KBM-7 (cell line): ENCODE results near the gene TMEM43.

Source experiments
- DNase-seq: peaks from one replicate; pipeline ENCODE4 v3.0.0-alpha.2; 2015
- in situ Hi-C: fragments of 300-500 bp; cut with MboI; formaldehyde crosslinking; loops from 2 replicates; pipeline ENCODE4 v1.14.3; 2020; ENCODE audit warnings: low sequenced_read_pairs, low pct_unique_long_range_greater_than_20kb, mixed read lengths

The TMEM43 gene

DNA sequence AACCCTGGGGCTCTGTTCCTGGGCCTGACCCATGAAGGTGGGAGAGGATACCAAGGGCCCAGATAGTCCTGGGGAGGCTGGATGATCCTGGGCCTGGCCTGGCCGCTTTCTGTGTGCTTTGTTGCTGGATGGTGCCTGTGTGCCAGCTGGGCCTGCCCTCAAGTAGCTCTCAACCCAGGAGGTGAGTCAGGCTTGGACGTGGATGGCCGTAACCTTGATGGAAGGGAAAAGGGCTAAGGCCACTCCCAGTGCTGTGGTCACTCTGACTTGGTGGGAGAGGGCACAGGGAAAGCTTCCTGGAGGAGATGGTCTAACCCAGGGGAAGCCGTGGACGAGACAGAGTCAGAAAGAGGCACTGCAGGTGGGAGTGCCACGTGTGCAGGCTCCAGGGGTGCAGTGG, 9.4 kb downstream of the TMEM43 start:
- no peak for DNase-seq
- in situ Hi-C loops: no loop called here

- in situ Hi-C loops: no loop called here
- no peak for DNase-seq
Measured at GRCh38 chr3:14135581-14135980, 10.7 kb downstream of the TMEM43 start.

GRCh38 chr3:14137004-14137403, 12.2 kb downstream of the TMEM43 start:
- no peak for DNase-seq
- in situ Hi-C loops: no loop called here

DNA sequence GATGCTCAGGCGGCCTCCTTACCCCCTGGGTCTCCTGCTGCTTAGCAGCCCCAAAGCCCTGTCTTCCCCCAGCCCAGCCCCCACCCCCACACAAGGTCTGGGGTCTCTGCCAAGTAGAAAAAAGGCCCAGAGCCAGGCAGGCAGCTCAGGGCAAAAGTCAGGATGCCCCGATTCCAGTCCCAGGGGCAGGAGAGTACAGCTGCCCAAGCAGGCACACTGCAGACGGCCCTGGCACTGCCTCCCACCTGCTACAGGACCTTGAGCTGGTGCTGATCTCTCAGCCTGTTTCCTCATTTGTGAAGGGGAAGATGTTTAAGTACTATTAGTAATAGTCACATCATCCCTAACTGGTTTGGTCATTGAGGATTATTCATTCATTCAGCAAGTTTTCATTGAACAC, 12.6 kb downstream of the TMEM43 start:
- in situ Hi-C loops: no loop called here

GRCh38 chr3:14138109-14138877, 13.4 kb downstream of the TMEM43 start:
- in situ Hi-C loops: no loop called here
- DNase-seq: no peak

More for the DNA sequence above, 12.6 kb downstream of the TMEM43 start:
- DNase-seq: no peak

- no peak for DNase-seq
- in situ Hi-C loops: no loop called here
Measured at GRCh38 chr3:14138878-14139655, 14.2 kb downstream of the TMEM43 start.

DNA sequence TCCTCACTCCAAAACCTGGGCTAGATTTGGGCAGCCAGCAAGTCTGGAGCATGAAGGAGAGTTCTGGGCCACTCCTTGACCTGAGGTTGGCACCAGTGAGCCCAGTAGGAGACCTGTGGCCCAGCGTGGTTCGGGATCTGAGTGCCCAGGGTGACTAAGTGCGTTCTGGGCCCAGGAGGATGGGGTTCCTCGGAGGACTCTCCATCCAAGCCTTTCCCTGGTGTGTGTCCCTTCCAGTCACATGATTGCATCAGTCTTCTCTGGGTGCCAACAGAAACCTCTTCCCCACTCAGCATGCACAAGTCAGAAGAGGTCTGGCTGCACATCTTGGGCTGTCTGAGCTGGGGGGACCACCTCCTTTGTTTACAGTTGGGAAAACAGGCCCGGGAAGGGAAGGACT, 14.9 kb downstream of the TMEM43 start:
- in situ Hi-C loops: no loop called here
- DNase-seq: no peak

DNA sequence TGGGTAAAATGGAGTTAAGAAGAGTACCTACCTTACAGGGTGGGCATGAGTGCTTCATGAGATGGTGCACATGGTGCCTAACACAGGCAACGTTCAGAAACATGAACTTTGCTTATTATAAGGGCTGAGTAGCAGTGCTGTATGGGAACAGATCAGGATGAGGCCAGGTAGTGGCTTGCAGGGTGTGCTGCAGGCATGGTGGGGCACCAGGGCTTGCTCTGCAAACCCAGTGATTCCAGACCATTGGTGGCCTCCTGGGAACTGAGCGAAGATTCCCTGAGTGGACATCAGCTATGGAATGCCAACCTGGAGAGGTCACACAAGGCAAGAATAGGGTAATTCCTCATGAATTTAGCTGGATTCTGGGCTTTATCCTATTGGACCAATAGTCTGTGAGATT, 15.8 kb downstream of the TMEM43 start:
- in situ Hi-C loops: no loop called here

GRCh38 chr3:14141144-14141543, 16.3 kb downstream of the TMEM43 start:
- in situ Hi-C loops: no loop called here
- no peak for DNase-seq

More for the DNA sequence above, 15.8 kb downstream of the TMEM43 start:
- no peak for DNase-seq

- in situ Hi-C loops: no loop called here
- no peak for DNase-seq
Measured at GRCh38 chr3:14141602-14142341, 16.9 kb downstream of the TMEM43 start.

DNA sequence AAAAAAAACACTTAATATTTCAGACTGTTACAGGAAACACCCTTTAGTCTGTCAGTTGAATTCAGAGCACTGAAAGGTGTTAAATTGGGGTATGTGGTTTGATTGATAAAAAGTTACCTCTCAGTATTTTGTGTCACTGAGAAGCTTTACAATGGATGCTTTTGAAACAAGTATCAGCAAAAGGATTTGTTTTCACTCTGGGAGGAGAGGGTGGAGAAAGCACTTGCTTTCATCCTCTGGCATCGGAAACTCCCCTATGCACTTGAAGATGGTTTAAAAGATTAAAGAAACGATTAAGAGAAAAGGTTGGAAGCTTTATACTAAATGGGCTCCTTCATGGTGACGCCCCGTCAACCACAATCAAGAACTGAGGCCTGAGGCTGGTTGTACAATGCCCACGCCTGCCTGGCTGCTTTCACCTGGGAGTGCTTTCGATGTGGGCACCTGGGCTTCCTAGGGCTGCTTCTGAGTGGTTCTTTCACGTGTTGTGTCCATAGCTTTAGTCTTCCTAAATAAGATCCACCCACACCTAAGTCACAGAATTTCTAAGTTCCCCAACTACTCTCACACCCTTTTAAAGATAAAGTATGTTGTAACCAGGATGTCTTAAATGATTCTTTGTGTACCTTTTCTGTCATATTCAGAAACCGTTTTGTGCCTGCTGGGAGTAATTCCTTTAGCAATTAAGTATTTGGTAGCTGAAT, 17.9 kb downstream of the TMEM43 start:
- in situ Hi-C loops: no loop called here
- DNase-seq: no peak

GRCh38 chr3:14143271-14144225, 18.7 kb downstream of the TMEM43 start:
- DNase-seq: no peak
- in situ Hi-C loops: no loop called here

GRCh38 chr3:14144423-14145075, 19.7 kb downstream of the TMEM43 start:
- DNase-seq: peak; percentile 94
- in situ Hi-C loops: no loop called here

DNA sequence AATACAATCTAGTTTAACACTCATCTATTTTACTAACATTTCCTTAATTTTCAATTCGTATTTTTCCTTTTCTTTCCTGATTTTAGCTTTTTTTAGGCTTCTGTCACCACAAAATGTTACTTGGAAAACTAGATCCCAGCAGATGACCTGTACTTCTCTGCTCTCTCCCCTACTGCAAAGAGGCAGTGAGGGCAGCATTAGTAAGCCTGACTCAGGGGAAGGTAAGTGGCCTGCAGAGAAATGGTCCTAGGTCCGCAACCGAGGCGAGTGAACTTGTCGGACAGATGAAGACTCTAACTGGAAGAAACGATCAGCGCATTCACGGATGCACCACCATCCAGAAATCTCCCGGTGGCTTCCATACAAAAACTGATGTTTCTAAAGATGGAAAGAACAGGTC, 20.4 kb downstream of the TMEM43 start:
- in situ Hi-C loops: no loop called here
- no peak for DNase-seq

- in situ Hi-C loops: no loop called here
- DNase-seq: no peak
Measured at GRCh38 chr3:14145670-14146380, 21.0 kb downstream of the TMEM43 start.

DNA sequence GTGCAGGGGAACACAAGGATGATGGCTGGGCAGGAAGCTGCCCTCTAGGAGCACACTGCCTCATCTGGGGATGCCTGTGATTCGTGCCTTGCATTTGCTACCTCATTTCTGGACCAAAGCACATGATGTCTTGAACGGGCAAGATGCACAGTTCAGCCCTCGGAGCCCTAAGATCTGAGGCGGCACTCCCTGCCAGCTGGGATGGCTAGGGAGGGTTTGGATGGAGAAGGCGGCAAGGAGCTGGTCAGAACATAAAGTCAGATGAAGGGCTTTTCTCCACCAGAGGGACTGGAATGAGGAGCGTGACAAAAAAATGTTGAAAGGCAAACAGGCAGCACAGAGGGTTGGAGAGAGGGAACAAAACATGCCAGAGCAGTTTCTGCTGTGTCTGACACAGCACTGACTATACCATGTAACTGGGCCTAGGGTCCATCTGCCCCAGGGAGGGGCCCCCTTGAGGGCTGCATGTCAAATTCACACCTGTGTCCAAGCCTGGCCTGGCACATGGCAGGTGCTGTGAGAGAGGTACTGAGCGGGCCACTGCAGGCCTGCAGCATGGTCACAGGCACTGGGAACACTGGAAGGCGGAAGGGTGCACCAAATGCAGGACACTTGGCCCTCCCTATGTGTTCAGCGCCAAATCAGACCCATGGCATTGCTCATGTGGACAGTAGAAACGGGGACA, 21.7 kb downstream of the TMEM43 start:
- DNase-seq: no peak
- in situ Hi-C loops: no loop called here

- in situ Hi-C loops: no loop called here
- DNase-seq: no peak
Measured at GRCh38 chr3:14147066-14147435, 22.2 kb downstream of the TMEM43 start.
